DOHH2 (cell line): ENCODE data around the gene IRAK3.

ENCODE experiments used
- H3F3A ChIP-seq: fragments of 200-600 bp; sonication (generic), shearing (Covaris generic); 2 replicates; pipeline ENCODE4 v1.6.0; 2016; ENCODE audit warnings: antibody characterized with exemption, mild to moderate bottlenecking; ENCODE audit not compliant: control insufficient read depth, insufficient read depth
- H3K27ac ChIP-seq: fragments of 200-600 bp; sonication (generic); 2 replicates; pipeline ENCODE4 v1.5.1; 2014; ENCODE audit warnings: low read depth, mild to moderate bottlenecking, low read length, moderate library complexity
- H3K27me3 ChIP-seq: fragments of 200-600 bp; sonication (generic); 2 replicates; pipeline ENCODE4 v1.6.1; 2014; ENCODE audit warnings: mild to moderate bottlenecking, low read length, mixed read lengths; ENCODE audit not compliant: control insufficient read depth
- H3K36me3 ChIP-seq: fragments of 200-600 bp; sonication (generic); 2 replicates; pipeline ENCODE4 v1.6.1; 2014; ENCODE audit warnings: mild to moderate bottlenecking, low read length, moderate library complexity, mixed read lengths; ENCODE audit not compliant: control insufficient read depth
- H3K4me1 ChIP-seq: fragments of 200-600 bp; sonication (generic); 2 replicates; pipeline ENCODE4 v1.6.1; 2014; ENCODE audit warnings: mild to moderate bottlenecking, low read length, mixed read lengths; ENCODE audit not compliant: control insufficient read depth
- H3K4me2 ChIP-seq: fragments of 200-600 bp; sonication (generic); 2 replicates; pipeline ENCODE4 v1.6.0; 2014; ENCODE audit warnings: mild to moderate bottlenecking, low read length, moderate library complexity
- H3K4me3 ChIP-seq: fragments of 200-600 bp; sonication (generic); 2 replicates; pipeline ENCODE4 v1.5.1; 2014; ENCODE audit warnings: mild to moderate bottlenecking, low read length, mixed read lengths
- H3K79me2 ChIP-seq: fragments of 200-600 bp; sonication (generic); 2 replicates; pipeline ENCODE4 v1.6.1; 2014; ENCODE audit warnings: mild to moderate bottlenecking, low read length, mixed read lengths; ENCODE audit not compliant: control insufficient read depth
- H3K9me2 ChIP-seq: fragments of 200-600 bp; sonication (generic); replicated peaks from 2 replicates; pipeline ENCODE4 v1.6.1; 2014; ENCODE audit warnings: mild to moderate bottlenecking, low read length, mixed read lengths; ENCODE audit not compliant: control insufficient read depth
- H3K9me3 ChIP-seq: fragments of 200-600 bp; sonication (generic); 2 replicates; pipeline ENCODE4 v1.6.1; 2014; ENCODE audit warnings: antibody characterized with exemption, low read length, mixed read lengths; ENCODE audit not compliant: control insufficient read depth, insufficient read depth
- H4K20me1 ChIP-seq: fragments of 200-600 bp; sonication (generic); 2 replicates; pipeline ENCODE4 v1.6.0; 2014; ENCODE audit warnings: low read depth, mild to moderate bottlenecking, antibody characterized with exemption, low read length, moderate library complexity; ENCODE audit not compliant: control insufficient read depth, insufficient read depth
- EZH2phosphoT487 ChIP-seq: fragments of 200-600 bp; sonication (generic); IDR thresholded peaks from 2 replicates; pipeline ENCODE4 v1.6.1; 2017; ENCODE audit warnings: borderline replicate concordance, mild to moderate bottlenecking, antibody characterized with exemption, low read length, moderate library complexity, mixed read lengths
- TF ChIP-seq, protein P1 (sequence below): fragments of 200-600 bp; sonication (generic); IDR thresholded peaks from one replicate; pipeline ENCODE4 v1.5.1; 2014; ENCODE audit warnings: antibody characterized with exemption, mild to moderate bottlenecking, low read depth, low read length; ENCODE audit not compliant: poor library complexity, severe bottlenecking

Gene IRAK3

DNA sequence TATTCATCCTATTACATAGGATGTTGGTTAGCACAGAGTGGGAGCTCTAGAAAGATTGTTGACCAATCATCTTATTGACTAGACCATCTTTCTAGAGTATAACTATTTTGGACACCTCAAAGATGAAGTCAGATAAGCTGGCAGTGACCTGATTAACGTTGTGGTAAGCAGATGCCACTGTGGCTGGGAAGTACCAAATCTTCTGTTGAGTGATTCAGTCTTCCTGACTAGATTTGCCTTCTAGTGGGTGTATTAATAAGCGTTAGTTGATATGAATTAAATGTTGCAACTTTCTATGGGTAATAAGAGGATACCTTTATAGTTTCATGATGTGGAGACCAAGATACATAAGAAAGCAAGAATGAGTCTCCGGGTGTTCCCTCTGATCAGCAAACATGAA is 62.0 kb downstream of the IRAK3 start:
- Histone ChIP-seq H3K27ac (no peak overlapping the region), H3K27me3 (no peaks in the 10 kb centered on the region)
- TF ChIP-seq EZH2phosphoT487 = no peak
- TF ChIP-seq, protein P1, sequence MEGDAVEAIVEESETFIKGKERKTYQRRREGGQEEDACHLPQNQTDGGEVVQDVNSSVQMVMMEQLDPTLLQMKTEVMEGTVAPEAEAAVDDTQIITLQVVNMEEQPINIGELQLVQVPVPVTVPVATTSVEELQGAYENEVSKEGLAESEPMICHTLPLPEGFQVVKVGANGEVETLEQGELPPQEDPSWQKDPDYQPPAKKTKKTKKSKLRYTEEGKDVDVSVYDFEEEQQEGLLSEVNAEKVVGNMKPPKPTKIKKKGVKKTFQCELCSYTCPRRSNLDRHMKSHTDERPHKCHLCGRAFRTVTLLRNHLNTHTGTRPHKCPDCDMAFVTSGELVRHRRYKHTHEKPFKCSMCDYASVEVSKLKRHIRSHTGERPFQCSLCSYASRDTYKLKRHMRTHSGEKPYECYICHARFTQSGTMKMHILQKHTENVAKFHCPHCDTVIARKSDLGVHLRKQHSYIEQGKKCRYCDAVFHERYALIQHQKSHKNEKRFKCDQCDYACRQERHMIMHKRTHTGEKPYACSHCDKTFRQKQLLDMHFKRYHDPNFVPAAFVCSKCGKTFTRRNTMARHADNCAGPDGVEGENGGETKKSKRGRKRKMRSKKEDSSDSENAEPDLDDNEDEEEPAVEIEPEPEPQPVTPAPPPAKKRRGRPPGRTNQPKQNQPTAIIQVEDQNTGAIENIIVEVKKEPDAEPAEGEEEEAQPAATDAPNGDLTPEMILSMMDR = no peak

DNA sequence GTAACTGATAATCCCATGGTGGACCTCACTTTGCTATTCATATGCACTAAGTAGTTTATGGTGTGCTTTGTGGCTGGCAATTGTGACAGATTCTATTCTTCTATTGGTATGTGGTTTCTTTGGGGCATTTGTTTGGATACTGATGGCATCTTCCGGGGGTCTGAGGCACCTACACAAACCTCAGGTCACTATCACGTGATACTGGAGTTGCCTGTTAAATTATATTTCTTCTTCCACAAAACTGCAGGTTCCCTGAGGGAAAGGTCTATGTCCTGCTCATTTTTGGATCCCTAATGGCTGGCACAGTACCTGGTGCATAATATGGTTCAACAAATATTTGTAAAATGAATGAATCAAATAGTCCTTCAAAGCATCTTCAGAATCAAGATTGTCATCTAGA is 63.8 kb downstream of the IRAK3 start:
- Histone ChIP-seq H3K4me1 (no peaks in the 10 kb centered on the region), H3K9me2 (no peaks in the 10 kb centered on the region; the same call in 1 of the 2 replicates), H3K27me3 (no peaks in the 10 kb centered on the region), H3K79me2 (no peaks in the 10 kb centered on the region), H3K9me3 (no peaks in the 10 kb centered on the region), H3K27ac (no peak overlapping the region), H3K4me2 (no peak overlapping the region), H3K36me3 (no peaks in the 10 kb centered on the region), H3K4me3 (no peak overlapping the region), H4K20me1 (no peaks in the 10 kb centered on the region), H3F3A (no peaks in the 10 kb centered on the region)
- TF ChIP-seq, protein P1 = no peak
- TF ChIP-seq EZH2phosphoT487 = no peak

More for the DNA sequence above, 62.0 kb downstream of the IRAK3 start:
- Histone ChIP-seq H3K9me3 (no peaks in the 10 kb centered on the region), H3F3A (no peaks in the 10 kb centered on the region), H3K79me2 (no peaks in the 10 kb centered on the region), H3K36me3 (no peaks in the 10 kb centered on the region), H3K4me2 (no peak overlapping the region), H3K9me2 (no peaks in the 10 kb centered on the region), H3K4me3 (no peak overlapping the region), H4K20me1 (no peaks in the 10 kb centered on the region), H3K4me1 (no peaks in the 10 kb centered on the region)

DNA sequence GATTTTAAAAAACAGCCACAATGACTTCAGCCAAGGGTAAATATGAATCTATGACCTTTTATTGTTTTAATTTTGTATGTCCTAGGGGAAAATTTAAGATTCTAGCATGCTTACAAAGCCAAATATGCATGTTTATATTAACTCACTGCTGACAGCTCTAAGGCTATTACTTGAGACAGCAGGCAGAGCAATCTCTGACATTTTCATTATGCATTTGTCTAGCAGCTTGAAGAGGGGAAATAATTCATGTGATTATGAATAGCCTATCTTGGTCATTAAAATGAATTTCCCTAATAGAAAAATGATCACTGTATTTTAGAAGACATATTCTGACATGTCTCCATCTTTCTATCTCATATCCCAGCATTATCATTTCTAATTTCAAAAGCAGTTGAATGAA is 66.7 kb downstream of the IRAK3 start:
- Histone ChIP-seq H4K20me1 (no peaks in the 10 kb centered on the region), H3K27me3 (no peaks in the 10 kb centered on the region), H3K4me1 (no peaks in the 10 kb centered on the region), H3K9me3 (no peaks in the 10 kb centered on the region), H3K79me2 (no peaks in the 10 kb centered on the region), H3K36me3 (no peaks in the 10 kb centered on the region), H3K9me2 (no peaks in the 10 kb centered on the region; the same call in 1 of the 2 replicates), H3K27ac (no peak overlapping the region), H3F3A (no peaks in the 10 kb centered on the region), H3K4me2 (no peak overlapping the region), H3K4me3 (no peak overlapping the region)
- TF ChIP-seq EZH2phosphoT487 = no peak
- TF ChIP-seq, protein P1 = no peak
